ENCODE results near the gene MYO6.

DNA sequence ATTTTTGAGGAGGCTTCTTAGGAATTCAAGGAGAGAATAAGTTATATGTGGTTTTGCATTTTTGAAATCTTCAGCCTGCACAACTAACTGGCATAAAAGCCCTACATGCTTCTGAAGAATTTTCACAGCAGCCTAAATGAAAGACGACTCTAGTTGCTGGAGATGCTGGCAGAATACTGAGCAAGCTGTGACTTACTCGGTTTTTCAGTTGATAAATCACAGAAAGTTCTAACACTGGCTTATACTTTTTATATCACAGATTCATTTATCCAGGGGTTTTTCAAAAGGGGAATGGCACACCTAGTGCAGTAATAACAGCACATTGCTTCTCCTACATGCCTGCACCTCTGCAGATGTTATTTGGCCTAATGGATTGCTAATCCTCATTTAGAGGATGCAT is 188.8 kb downstream of the MYO6 start:
- TF ChIP-seq CTCF (IDR thresholded peaks at IDR 0.05; ENCODE audit: borderline replicate concordance, extremely low read depth, low read length, poor library complexity, severe bottlenecking) = no peak
- no peak for TF ChIP-seq EZH2 (IDR thresholded peaks at IDR 0.05; ENCODE audit: borderline replicate concordance, low read depth, low read length, severe bottlenecking)
